ENCODE results near the gene RALGPS2. TPM values are rescaled to one million over a fixed set of nuclear protein-coding genes. Genes with fewer than 3 reads are reported as not detected.

Gene RALGPS2
- total and polyA plus RNA-seq, 2 experiments from 2014 or later: 18.1 to 49.6 TPM

- Histone ChIP-seq H3F3A (ENCODE audit: insufficient read depth) (no peaks in the 10 kb centered on the region), H3K27me3 (replicated peaks; ENCODE audit: insufficient read depth) (no peaks in the 10 kb centered on the region), H3K36me3 (ENCODE audit: low read depth) (0 out of 2 replicates have a peak, but pooled peaks cover 8% of the 10 kb centered on the region), H3K9me3 (ENCODE audit: low read depth) (no peaks in the 10 kb centered on the region), H3K27ac (no peak overlapping the region), H3K9me2 (ENCODE audit: insufficient read depth) (no peaks in the 10 kb centered on the region), H2AFZ (no peak overlapping the region), H3K4me2 (ENCODE audit: unreplicated experiment) (no peak overlapping the region), H3K9ac (no peak overlapping the region), H3K4me3 (no peak overlapping the region), H3K4me1 (ENCODE audit: insufficient read depth) (peaks cover 28% of the 10 kb centered on the region), H3K79me2 (ENCODE audit: insufficient read depth) (no peaks in the 10 kb centered on the region), H4K20me1 (ENCODE audit: insufficient read depth) (no peaks in the 10 kb centered on the region)
- no peak for DNase-seq
- in situ Hi-C loops (cut with MboI): no loop called here
- TF ChIP-seq EZH2 (IDR thresholded peaks at IDR 0.05; ENCODE audit: insufficient read depth, poor library complexity, severe bottlenecking) (no peak), EZH2phosphoT487 (IDR thresholded peaks at IDR 0.05; ENCODE audit: insufficient read depth, low read depth) (no peak)
- 95 to 100% methylated on average over 2 of the region's 2 CpGs for WGBS, 2 experiments (ENCODE audit: low coverage in 1 of 2, low lambda C conversion rate in 2 of 2, missing lambda C conversion rate in 2 of 2)
Measured at GRCh38 chr1:178874966-178875365, 149.9 kb downstream of the RALGPS2 start.

GRCh38 chr1:178875936-178876335 lies 150.9 kb downstream of the RALGPS2 start:
- no peak for DNase-seq
- no peak overlapping the region for H3K27ac ChIP-seq
- no peaks in the 10 kb centered on the region for H3K9me3 ChIP-seq (ENCODE audit: low read depth)
- in situ Hi-C loops (cut with MboI): no loop called here
- no peak overlapping the region for H3K4me3 ChIP-seq
- no peak overlapping the region for H3K4me2 ChIP-seq (ENCODE audit: unreplicated experiment)
- H3K79me2 ChIP-seq (ENCODE audit: insufficient read depth): no peaks in the 10 kb centered on the region
- no peaks in the 10 kb centered on the region for H3K27me3 ChIP-seq (replicated peaks; ENCODE audit: insufficient read depth)
- H3K9ac ChIP-seq: no peak overlapping the region
- no peak overlapping the region for H2AFZ ChIP-seq
- H4K20me1 ChIP-seq (ENCODE audit: insufficient read depth): no peaks in the 10 kb centered on the region
- H3F3A ChIP-seq (ENCODE audit: insufficient read depth): no peaks in the 10 kb centered on the region
- H3K9me2 ChIP-seq (ENCODE audit: insufficient read depth): no peaks in the 10 kb centered on the region
- peaks cover 19% of the 10 kb centered on the region for H3K4me1 ChIP-seq (ENCODE audit: insufficient read depth)
- H3K36me3 ChIP-seq (ENCODE audit: low read depth): 0 out of 2 replicates have a peak, but pooled peaks cover 8% of the 10 kb centered on the region
- no peak for TF ChIP-seq EZH2phosphoT487 (IDR thresholded peaks at IDR 0.05; ENCODE audit: insufficient read depth, low read depth)
- no peak for TF ChIP-seq EZH2 (IDR thresholded peaks at IDR 0.05; ENCODE audit: insufficient read depth, poor library complexity, severe bottlenecking)

- Histone ChIP-seq H2AFZ (no peak overlapping the region), H3K27ac (no peak overlapping the region), H3K9me3 (ENCODE audit: low read depth) (no peaks in the 10 kb centered on the region), H3K27me3 (replicated peaks; ENCODE audit: insufficient read depth) (no peaks in the 10 kb centered on the region), H3K4me1 (ENCODE audit: insufficient read depth) (peaks cover 8% of the 10 kb centered on the region; the same call in 1 of the 2 replicates), H3K36me3 (ENCODE audit: low read depth) (0 out of 2 replicates have a peak, but pooled peaks cover 8% of the 10 kb centered on the region), H4K20me1 (ENCODE audit: insufficient read depth) (no peaks in the 10 kb centered on the region), H3K4me2 (ENCODE audit: unreplicated experiment) (no peak overlapping the region), H3K4me3 (no peak overlapping the region), H3F3A (ENCODE audit: insufficient read depth) (no peaks in the 10 kb centered on the region), H3K9ac (no peak overlapping the region), H3K79me2 (ENCODE audit: insufficient read depth) (no peaks in the 10 kb centered on the region), H3K9me2 (ENCODE audit: insufficient read depth) (no peaks in the 10 kb centered on the region)
- TF ChIP-seq EZH2 (IDR thresholded peaks at IDR 0.05; ENCODE audit: insufficient read depth, poor library complexity, severe bottlenecking): no peak
- TF ChIP-seq EZH2phosphoT487 (IDR thresholded peaks at IDR 0.05; ENCODE audit: insufficient read depth, low read depth): no peak
- no peak for DNase-seq
- WGBS, 2 experiments (ENCODE audit: low coverage in 1 of 2, low lambda C conversion rate in 2 of 2, missing lambda C conversion rate in 2 of 2): 87 to 90% methylated on average over 3 of the region's 3 CpGs
- in situ Hi-C loops (cut with MboI): no loop called here
Measured at GRCh38 chr1:178877896-178878295, 152.9 kb downstream of the RALGPS2 start.

GRCh38 chr1:178881950-178882349 lies 156.9 kb downstream of the RALGPS2 start:
- WGBS, 2 experiments (ENCODE audit: low coverage in 1 of 2, low lambda C conversion rate in 2 of 2, missing lambda C conversion rate in 2 of 2): 58 to 64% methylated on average over 3 of the region's 3 CpGs
- Histone ChIP-seq H3K27me3 (replicated peaks; ENCODE audit: insufficient read depth) (no peaks in the 10 kb centered on the region), H2AFZ (no peak overlapping the region), H3K4me3 (no peak overlapping the region), H3K4me1 (ENCODE audit: insufficient read depth) (peaks cover 9% of the 10 kb centered on the region; the same call in 1 of the 2 replicates), H3K79me2 (ENCODE audit: insufficient read depth) (no peaks in the 10 kb centered on the region), H3K4me2 (ENCODE audit: unreplicated experiment) (no peak overlapping the region), H4K20me1 (ENCODE audit: insufficient read depth) (no peaks in the 10 kb centered on the region), H3F3A (ENCODE audit: insufficient read depth) (no peaks in the 10 kb centered on the region), H3K36me3 (ENCODE audit: low read depth) (peaks cover 41% of the 10 kb centered on the region), H3K9me3 (ENCODE audit: low read depth) (no peaks in the 10 kb centered on the region), H3K9me2 (ENCODE audit: insufficient read depth) (no peaks in the 10 kb centered on the region), H3K27ac (no peak overlapping the region), H3K9ac (no peak overlapping the region)
- TF ChIP-seq EZH2 (IDR thresholded peaks at IDR 0.05; ENCODE audit: insufficient read depth, poor library complexity, severe bottlenecking) (no peak), EZH2phosphoT487 (IDR thresholded peaks at IDR 0.05; ENCODE audit: insufficient read depth, low read depth) (no peak)
- in situ Hi-C loops (cut with MboI): no loop called here
- DNase-seq: no peak

- H3K27ac ChIP-seq: no peak overlapping the region
- H3K9me3 ChIP-seq (ENCODE audit: low read depth): no peaks in the 10 kb centered on the region
- H3K9me2 ChIP-seq (ENCODE audit: insufficient read depth): no peaks in the 10 kb centered on the region
- H3K9ac ChIP-seq: no peak overlapping the region
- DNase-seq: no peak
- no peaks in the 10 kb centered on the region for H3K79me2 ChIP-seq (ENCODE audit: insufficient read depth)
- H3K4me2 ChIP-seq (ENCODE audit: unreplicated experiment): no peak overlapping the region
- no peaks in the 10 kb centered on the region for H3K27me3 ChIP-seq (replicated peaks; ENCODE audit: insufficient read depth)
- in situ Hi-C loops (cut with MboI): no loop called here
- no peak for TF ChIP-seq EZH2phosphoT487 (IDR thresholded peaks at IDR 0.05; ENCODE audit: insufficient read depth, low read depth)
- H4K20me1 ChIP-seq (ENCODE audit: insufficient read depth): no peaks in the 10 kb centered on the region
- peaks cover 9% of the 10 kb centered on the region; the same call in 1 of the 2 replicates for H3K4me1 ChIP-seq (ENCODE audit: insufficient read depth)
- H3K36me3 ChIP-seq (ENCODE audit: low read depth): peaks cover 61% of the 10 kb centered on the region
- H2AFZ ChIP-seq: no peak overlapping the region
- H3K4me3 ChIP-seq: no peak overlapping the region
- no peaks in the 10 kb centered on the region for H3F3A ChIP-seq (ENCODE audit: insufficient read depth)
- WGBS, 2 experiments (ENCODE audit: low coverage in 1 of 2, low lambda C conversion rate in 2 of 2, missing lambda C conversion rate in 2 of 2): 84 to 89% methylated on average over 4 of the region's 4 CpGs
Measured at GRCh38 chr1:178885869-178886268, 160.8 kb downstream of the RALGPS2 start.
